Hepatocyte (in vitro differentiated cells): ENCODE data around the gene RAB11FIP4.

Experiments used
- EZH2 ChIP-seq: fragments of 200-600 bp; sonication (generic); IDR thresholded peaks from 2 replicates; pipeline ENCODE4 v1.6.1; 2016; ENCODE audit warnings: antibody characterized with exemption, mild to moderate bottlenecking, borderline replicate concordance
- TF ChIP-seq, protein P1 (sequence below): fragments of 200-600 bp; sonication (generic); IDR thresholded peaks from 2 replicates; pipeline ENCODE4 v1.5.1; 2016; ENCODE audit warnings: antibody characterized with exemption, mild to moderate bottlenecking; ENCODE audit not compliant: poor library complexity

DNA sequence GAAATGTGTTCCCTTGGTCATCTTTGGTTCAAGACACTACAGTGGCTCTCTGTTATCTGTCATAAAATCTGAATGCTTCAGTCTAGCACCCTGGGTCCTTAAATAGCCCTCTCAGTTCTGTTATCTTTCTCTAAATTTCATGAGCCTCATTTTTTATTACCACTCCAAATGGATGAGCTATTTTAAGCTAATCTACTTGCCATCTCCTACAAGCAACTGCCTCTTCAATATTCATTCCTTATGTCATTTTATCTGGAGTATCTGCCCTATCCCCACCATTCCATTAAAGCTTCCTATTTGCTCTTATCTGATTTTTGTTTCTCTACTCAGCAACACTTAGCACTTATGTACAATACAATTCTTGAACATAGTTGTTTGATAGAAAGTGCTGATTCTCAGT, 42.0 kb upstream of the RAB11FIP4 start:
- TF ChIP-seq, protein P1, sequence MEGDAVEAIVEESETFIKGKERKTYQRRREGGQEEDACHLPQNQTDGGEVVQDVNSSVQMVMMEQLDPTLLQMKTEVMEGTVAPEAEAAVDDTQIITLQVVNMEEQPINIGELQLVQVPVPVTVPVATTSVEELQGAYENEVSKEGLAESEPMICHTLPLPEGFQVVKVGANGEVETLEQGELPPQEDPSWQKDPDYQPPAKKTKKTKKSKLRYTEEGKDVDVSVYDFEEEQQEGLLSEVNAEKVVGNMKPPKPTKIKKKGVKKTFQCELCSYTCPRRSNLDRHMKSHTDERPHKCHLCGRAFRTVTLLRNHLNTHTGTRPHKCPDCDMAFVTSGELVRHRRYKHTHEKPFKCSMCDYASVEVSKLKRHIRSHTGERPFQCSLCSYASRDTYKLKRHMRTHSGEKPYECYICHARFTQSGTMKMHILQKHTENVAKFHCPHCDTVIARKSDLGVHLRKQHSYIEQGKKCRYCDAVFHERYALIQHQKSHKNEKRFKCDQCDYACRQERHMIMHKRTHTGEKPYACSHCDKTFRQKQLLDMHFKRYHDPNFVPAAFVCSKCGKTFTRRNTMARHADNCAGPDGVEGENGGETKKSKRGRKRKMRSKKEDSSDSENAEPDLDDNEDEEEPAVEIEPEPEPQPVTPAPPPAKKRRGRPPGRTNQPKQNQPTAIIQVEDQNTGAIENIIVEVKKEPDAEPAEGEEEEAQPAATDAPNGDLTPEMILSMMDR: no peak
- no peak for TF ChIP-seq EZH2
